Coronary artery (tissue), 2 donors: ENCODE measurements around the gene CDC25B.
"Not testable (repeated sequence)": the region's sequence is repeated elsewhere in the genome, so short reads cannot be mapped to it uniquely, and the experiment has no call there.

Source experiments
- DNase-seq: peaks from one replicate; pipeline ENCODE4 v3.0.0-alpha.2; 2017; ENCODE audit warnings: low spot score
- H3K27ac ChIP-seq, 2 donors: fragments of 200-600 bp; sonication (generic); one replicate each; pipeline ENCODE4 v1.5.1; 2016 to 2019
- H3K4me3 ChIP-seq: fragments of 200-600 bp; sonication (generic); 2 replicates; pipeline ENCODE4 v1.5.1; 2016; ENCODE audit warnings: mild to moderate bottlenecking, moderate library complexity
- TF ChIP-seq, protein P1 (sequence below): fragments of 200-600 bp; sonication (generic); IDR thresholded peaks from one replicate; pipeline ENCODE4 v1.5.1; 2019; ENCODE audit warnings: antibody characterized with exemption

CDC25B gene

GRCh38 chr20:3785240-3786125 is 10.6 kb upstream of the CDC25B start:
- TF ChIP-seq, protein P1, sequence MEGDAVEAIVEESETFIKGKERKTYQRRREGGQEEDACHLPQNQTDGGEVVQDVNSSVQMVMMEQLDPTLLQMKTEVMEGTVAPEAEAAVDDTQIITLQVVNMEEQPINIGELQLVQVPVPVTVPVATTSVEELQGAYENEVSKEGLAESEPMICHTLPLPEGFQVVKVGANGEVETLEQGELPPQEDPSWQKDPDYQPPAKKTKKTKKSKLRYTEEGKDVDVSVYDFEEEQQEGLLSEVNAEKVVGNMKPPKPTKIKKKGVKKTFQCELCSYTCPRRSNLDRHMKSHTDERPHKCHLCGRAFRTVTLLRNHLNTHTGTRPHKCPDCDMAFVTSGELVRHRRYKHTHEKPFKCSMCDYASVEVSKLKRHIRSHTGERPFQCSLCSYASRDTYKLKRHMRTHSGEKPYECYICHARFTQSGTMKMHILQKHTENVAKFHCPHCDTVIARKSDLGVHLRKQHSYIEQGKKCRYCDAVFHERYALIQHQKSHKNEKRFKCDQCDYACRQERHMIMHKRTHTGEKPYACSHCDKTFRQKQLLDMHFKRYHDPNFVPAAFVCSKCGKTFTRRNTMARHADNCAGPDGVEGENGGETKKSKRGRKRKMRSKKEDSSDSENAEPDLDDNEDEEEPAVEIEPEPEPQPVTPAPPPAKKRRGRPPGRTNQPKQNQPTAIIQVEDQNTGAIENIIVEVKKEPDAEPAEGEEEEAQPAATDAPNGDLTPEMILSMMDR = no peak
- DNase-seq = no peak
- peak overlapping the region; percentile 84 for H3K4me3 ChIP-seq
- peak overlapping the region; percentile 70 to 85 for H3K27ac ChIP-seq

DNA sequence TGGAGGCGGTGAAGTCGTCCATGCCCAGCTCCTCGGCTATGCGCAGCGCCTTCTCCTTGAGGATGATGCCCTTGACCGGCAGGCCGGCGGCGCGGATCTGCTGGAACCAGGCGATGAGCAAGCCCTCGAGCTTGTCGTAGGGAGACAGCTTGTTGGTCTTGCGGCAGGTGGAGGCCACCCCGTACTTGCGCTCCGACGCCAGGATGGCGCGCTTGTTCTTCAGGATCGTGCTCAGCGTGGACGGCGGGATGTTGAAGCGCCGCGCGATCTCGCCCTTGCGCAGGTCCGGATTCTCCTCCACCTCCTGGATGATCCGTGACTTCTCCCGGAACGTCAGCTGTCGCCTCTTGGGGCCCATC is 10.0 kb upstream of the CDC25B start:
- TF ChIP-seq, protein P1 = no peak
- no peak for DNase-seq
- peak overlapping the region; percentile 70 to 85 for H3K27ac ChIP-seq
- H3K4me3 ChIP-seq = peak overlapping the region; percentile 84

GRCh38 chr20:3786665-3787323 is 9.3 kb upstream of the CDC25B start, which contains the start of gene CENPB:
Gene CENPB (minus strand): TSS chr20:3786740. CDS start chr20:3786483, 257 bp downstream.
- TF ChIP-seq, protein P1 = peak; percentile 65
- Histone ChIP-seq H3K4me3 (peak within 1 kb of the TSS; percentile 84), H3K27ac (peak within 1 kb of the TSS; percentile 70 to 85)
- peak; percentile 89 for DNase-seq

DNA sequence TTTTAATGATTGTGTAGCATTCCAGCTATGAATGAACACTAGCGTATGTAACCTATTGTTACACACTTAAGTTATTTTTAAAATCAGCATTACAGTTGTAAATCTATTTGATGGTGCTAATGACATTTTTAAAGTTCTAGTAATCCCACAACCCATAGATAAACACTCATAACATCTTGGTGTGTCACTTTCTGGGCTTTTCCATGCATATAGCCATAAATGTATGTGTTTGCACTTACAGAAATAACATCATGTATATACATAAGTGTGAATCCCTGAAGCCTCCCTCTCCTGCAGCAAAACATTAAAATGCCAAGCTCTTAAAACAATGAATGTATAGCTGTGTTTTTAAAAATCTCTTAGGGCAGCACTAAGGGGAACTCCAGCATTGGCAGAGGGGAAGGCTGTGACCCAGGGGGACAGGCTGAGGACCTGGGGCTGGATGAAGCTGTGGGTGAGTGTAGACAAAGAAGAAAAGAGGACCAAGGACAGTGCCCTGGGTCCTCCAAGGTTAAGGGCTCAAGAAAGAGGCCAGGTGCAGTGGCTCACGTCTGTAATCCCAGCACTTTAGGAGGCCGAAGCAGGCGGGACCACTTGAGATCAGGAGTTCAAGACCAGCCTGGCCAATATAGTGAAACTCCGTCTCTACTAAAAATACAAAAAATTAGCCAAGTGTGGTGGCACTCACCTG is 8.6 kb upstream of the CDC25B start:
- H3K27ac ChIP-seq = no peak overlapping the region
- TF ChIP-seq, protein P1 = no peak
- H3K4me3 ChIP-seq = peak overlapping the region; percentile 84
- no peak for DNase-seq

GRCh38 chr20:3788685-3789155 is 7.4 kb upstream of the CDC25B start:
- DNase-seq = no peak
- TF ChIP-seq, protein P1 = no peak
- Histone ChIP-seq H3K4me3 (no peak overlapping the region), H3K27ac (no peak overlapping the region)

DNA sequence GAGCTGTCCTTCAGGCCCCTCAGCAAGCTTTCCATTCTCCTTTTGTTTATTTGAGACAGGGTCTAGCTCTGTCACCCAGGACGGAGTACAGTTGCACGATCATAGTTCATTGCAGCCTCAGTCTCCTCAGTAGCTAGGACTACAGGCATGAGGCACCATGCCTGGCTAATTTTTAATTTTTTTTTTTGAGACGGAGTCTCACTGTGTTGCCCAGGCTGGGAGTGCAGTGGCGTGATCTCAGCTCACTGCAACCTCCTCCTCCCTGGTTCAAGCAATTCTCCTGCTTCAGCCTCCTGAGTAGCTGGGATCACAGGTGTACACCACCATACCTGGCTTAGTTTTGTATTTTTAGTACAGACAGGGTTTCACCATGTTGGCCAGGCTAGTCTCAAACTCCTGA is 6.9 kb upstream of the CDC25B start:
- not testable (repeated sequence) for H3K4me3 ChIP-seq, H3K27ac ChIP-seq, DNase-seq

DNA sequence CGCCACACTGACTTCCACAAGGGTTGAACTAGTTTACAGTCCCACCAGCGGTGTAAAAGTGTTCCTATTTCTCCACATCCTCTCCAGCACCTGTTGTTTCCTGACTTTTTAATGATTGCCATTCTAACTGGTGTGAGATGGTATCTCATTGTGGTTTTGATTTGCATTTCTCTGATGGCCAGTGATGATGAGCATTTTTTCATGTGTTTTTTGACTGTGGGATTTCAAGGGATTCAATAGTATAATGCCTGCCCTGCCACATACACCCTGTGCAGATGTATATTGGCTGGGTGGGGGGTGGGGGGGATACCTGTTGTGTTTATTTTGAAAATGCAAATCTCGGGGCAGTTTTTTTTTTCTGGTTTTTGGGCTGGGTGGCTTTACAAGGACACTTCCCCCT is 1.9 kb upstream of the CDC25B start:
- H3K4me3 ChIP-seq, H3K27ac ChIP-seq: not testable (repeated sequence)

More for the DNA sequence above, 1.9 kb upstream of the CDC25B start:
- DNase-seq = not testable (repeated sequence)
